Measurements from ENCODE around the gene PIP4K2A. TPM values are rescaled to one million over a fixed set of nuclear protein-coding genes. Genes with fewer than 3 reads are reported as not detected.

PIP4K2A gene
- total and polyA plus RNA-seq, 2 of the 13 experiments (the other 11 are each of a cell fraction or from before 2014, with no cell fraction given): 9.1 to 22.6 TPM

GRCh38 chr10:22705527-22705926 is 8.9 kb downstream of the PIP4K2A start:
- Histone ChIP-seq H4K20me1 (ENCODE audit: insufficient read depth, low read length) (0 out of 2 replicates have a peak, but pooled peaks cover 2% of the 10 kb centered on the region), H3K4me1 (ENCODE audit: insufficient read depth, low read length) (peaks cover 31% of the 10 kb centered on the region), H3K27me3 (ENCODE audit: control insufficient read depth in 1 of 2, insufficient read depth in 2 of 2, low read length in 2 of 2) (no peaks in the 10 kb centered on the region), H3K27ac (ENCODE audit: extremely low read length, insufficient read depth, low read length) (no peak overlapping the region), H2AFZ (ENCODE audit: low read length) (no peak overlapping the region), H3K36me3 (replicated peaks in 1 of 2; ENCODE audit: control insufficient read depth in 1 of 2, insufficient read depth in 2 of 2, low read length in 2 of 2) (0 out of 5 replicates have a peak, but pooled peaks cover 0 to 1% of the 10 kb centered on the region in 2 experiments), H3K9ac (ENCODE audit: insufficient read depth, low read depth, low read length) (no peak overlapping the region), H3K79me2 (ENCODE audit: insufficient read depth, low read length) (peaks cover 87% of the 10 kb centered on the region), H3K4me3 (replicated peaks in 1 of 3; ENCODE audit: insufficient read depth in 1 of 3, low read depth in 2 of 3, low read length in 3 of 3) (no peak overlapping the region), H3K9me3 (ENCODE audit: low read length) (no peaks in the 10 kb centered on the region), H3K4me2 (ENCODE audit: low read depth, low read length) (no peak overlapping the region)
- WGBS (ENCODE audit: low lambda C conversion rate): 96% methylated on average over 5 of the region's 5 CpGs
- FAIRE-seq: no peak
- intact Hi-C loops (cut with micrococcal nuclease; ENCODE audit: unreplicated experiment): no loop called here
- TF ChIP-seq ZNF451 (CRISPR knock-in tag; IDR thresholded peaks at IDR 0.05) (no peak), CHD2 (IDR thresholded peaks at IDR 0.05; ENCODE audit: low read depth, low read length) (no peak)
- CTCF ChIA-PET (ENCODE audit: low intra/inter-chr PET ratio, low total read pairs): no interaction called here
- ATAC-seq: no peak
- no TSS peak for BruUV-seq (replicated peaks)
- POLR2A ChIA-PET: no interaction called here
- no peak for DNase-seq (ENCODE audit: low spot score)
- in situ Hi-C loops (cut with HindIII; ENCODE audit: extremely low pct_ligation_motif_present, low pct_unique_long_range_greater_than_20kb): loop anchor here (25.0 kb wide), 1 partner anchor 393 kb away; the partner anchor contains the start of genes BMI1 and COMMD3

GRCh38 chr10:22704942-22705341 is 9.4 kb downstream of the PIP4K2A start:
- CTCF ChIA-PET (ENCODE audit: low intra/inter-chr PET ratio, low total read pairs): no interaction called here
- no peak for TF ChIP-seq SIN3A (IDR thresholded peaks at IDR 0.05; ENCODE audit: borderline replicate concordance, low read depth, low read length)
- TF ChIP-seq BORCS8-MEF2B (CRISPR knock-in tag; IDR thresholded peaks at IDR 0.05): no peak
- TF ChIP-seq ZNF451 (CRISPR knock-in tag; IDR thresholded peaks at IDR 0.05): no peak
- no peak for TF ChIP-seq ZNF136 (CRISPR knock-in tag; IDR thresholded peaks at IDR 0.05; ENCODE audit: low read depth)
- TF ChIP-seq CEBPZ (IDR thresholded peaks at IDR 0.05; ENCODE audit: low read length): no peak
- TF ChIP-seq ZBTB43 (CRISPR knock-in tag; conservative IDR thresholded peaks at IDR 0.05): no peak
- TF ChIP-seq YEATS4 (CRISPR knock-in tag; IDR thresholded peaks at IDR 0.05; ENCODE audit: borderline replicate concordance): no peak
- ATAC-seq: no peak
- DNase-seq (ENCODE audit: low spot score): no peak
- in situ Hi-C loops (cut with HindIII; ENCODE audit: extremely low pct_ligation_motif_present, low pct_unique_long_range_greater_than_20kb): loop anchor here (25.0 kb wide), 1 partner anchor 393 kb away; the partner anchor contains the start of genes BMI1 and COMMD3
- POLR2A ChIA-PET: no interaction called here
- Histone ChIP-seq H3K27ac (ENCODE audit: extremely low read length, insufficient read depth, low read length) (no peak overlapping the region), H3K9me3 (ENCODE audit: low read length) (no peaks in the 10 kb centered on the region), H3K4me1 (ENCODE audit: insufficient read depth, low read length) (peaks cover 32% of the 10 kb centered on the region), H3K4me2 (ENCODE audit: low read depth, low read length) (no peak overlapping the region), H3K27me3 (ENCODE audit: control insufficient read depth in 1 of 2, insufficient read depth in 2 of 2, low read length in 2 of 2) (no peaks in the 10 kb centered on the region), H3K79me2 (ENCODE audit: insufficient read depth, low read length) (peaks cover 85% of the 10 kb centered on the region), H3K9ac (ENCODE audit: insufficient read depth, low read depth, low read length) (no peak overlapping the region), H3K36me3 (replicated peaks in 1 of 2; ENCODE audit: control insufficient read depth in 1 of 2, insufficient read depth in 2 of 2, low read length in 2 of 2) (0 out of 5 replicates have a peak, but pooled peaks cover 0 to 1% of the 10 kb centered on the region in 2 experiments), H2AFZ (ENCODE audit: low read length) (no peak overlapping the region), H4K20me1 (ENCODE audit: insufficient read depth, low read length) (0 out of 2 replicates have a peak, but pooled peaks cover 2% of the 10 kb centered on the region), H3K4me3 (replicated peaks in 1 of 3; ENCODE audit: insufficient read depth in 1 of 3, low read depth in 2 of 3, low read length in 3 of 3) (no peak overlapping the region)
- no peak for FAIRE-seq
- BruUV-seq (replicated peaks): no TSS peak
- 96% methylated on average over 5 of the region's 5 CpGs for WGBS (ENCODE audit: low lambda C conversion rate)
- intact Hi-C loops (cut with micrococcal nuclease; ENCODE audit: unreplicated experiment): no loop called here
